ENCODE data around the gene P3H2.
"Not testable (repeated sequence)": the region's sequence is repeated elsewhere in the genome, so short reads cannot be mapped to it uniquely, and the experiment has no call there.

The P3H2 gene, protein sequence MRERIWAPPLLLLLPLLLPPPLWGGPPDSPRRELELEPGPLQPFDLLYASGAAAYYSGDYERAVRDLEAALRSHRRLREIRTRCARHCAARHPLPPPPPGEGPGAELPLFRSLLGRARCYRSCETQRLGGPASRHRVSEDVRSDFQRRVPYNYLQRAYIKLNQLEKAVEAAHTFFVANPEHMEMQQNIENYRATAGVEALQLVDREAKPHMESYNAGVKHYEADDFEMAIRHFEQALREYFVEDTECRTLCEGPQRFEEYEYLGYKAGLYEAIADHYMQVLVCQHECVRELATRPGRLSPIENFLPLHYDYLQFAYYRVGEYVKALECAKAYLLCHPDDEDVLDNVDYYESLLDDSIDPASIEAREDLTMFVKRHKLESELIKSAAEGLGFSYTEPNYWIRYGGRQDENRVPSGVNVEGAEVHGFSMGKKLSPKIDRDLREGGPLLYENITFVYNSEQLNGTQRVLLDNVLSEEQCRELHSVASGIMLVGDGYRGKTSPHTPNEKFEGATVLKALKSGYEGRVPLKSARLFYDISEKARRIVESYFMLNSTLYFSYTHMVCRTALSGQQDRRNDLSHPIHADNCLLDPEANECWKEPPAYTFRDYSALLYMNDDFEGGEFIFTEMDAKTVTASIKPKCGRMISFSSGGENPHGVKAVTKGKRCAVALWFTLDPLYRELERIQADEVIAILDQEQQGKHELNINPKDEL
- 0 to 1.5 (median 0.11) reads per million in 18 experiments for total RNA-seq

DNA sequence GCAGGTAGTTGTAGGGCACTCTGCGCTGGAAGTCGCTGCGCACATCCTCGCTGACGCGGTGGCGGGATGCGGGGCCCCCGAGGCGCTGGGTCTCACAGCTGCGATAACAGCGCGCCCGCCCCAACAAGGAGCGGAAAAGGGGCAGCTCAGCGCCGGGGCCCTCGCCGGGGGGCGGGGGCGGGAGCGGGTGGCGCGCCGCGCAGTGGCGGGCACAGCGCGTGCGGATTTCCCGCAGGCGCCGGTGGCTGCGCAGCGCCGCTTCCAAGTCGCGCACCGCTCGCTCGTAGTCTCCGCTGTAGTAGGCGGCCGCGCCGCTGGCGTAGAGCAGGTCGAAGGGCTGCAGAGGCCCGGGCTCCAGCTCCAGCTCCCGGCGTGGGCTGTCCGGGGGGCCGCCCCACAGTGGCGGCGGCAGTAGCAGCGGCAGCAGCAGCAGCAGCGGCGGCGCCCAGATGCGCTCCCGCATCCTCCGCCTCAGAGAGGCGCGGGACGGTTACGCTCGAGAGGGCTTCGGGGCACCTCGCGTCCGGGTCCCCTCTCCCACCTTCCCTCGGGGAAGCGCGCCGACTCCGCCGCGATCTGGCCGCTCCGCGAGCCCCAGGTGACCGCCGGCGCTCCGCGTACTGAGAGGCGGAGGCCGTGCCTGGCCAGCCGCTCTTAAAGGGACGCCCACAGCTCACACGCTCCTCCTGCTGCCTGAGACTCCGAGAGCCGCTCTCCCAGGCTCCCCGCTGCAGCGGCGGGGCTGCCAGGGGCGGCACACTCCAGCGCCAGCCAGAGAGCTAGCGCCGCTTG is at the start of gene P3H2:
TSS of gene P3H2 (minus strand) at position 629 of the 792 bp plus-strand sequence. CDS start at position 463, 166 bp downstream.
- peak; percentile 38 to 60 for DNase-seq

DNA sequence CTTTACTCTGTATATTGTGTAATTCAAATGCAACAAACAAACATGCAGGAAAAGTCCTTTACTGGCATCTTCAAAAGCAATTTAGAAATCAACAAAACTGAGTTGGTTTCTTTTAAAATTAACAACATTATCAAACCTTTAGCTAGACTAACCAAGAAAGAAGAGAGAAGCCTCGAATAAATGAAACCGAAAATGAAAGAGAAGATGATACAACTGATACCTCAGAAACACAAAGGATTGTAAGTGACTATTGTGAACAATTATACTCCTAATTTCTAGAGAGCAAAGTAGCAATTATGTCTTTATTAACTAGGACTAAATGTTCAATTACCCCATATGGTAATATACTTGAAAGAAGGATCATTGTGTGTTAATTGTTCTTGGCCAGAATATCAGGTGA is 49.2 kb upstream of the P3H2 start:
- no peak for DNase-seq

DNA sequence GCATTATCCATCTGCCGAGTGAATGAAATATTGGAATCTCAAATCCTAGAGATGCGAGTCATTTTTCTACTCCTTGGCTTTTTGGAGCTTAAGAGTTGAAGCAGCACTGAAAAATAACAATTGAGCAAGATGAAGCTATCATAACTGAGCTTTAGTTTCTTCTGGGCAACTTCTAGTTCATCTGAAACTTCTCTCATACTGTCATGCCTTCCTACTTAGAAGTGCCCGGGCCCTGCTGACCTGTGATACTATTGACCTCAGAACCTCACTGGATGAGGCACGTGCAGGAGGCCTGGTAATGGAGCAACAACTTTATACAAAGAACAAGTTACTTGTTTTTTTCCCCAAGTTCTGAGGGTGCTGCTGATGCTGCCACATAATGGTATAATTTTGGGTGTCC is 48.5 kb upstream of the P3H2 start:
- no peak for DNase-seq

DNA sequence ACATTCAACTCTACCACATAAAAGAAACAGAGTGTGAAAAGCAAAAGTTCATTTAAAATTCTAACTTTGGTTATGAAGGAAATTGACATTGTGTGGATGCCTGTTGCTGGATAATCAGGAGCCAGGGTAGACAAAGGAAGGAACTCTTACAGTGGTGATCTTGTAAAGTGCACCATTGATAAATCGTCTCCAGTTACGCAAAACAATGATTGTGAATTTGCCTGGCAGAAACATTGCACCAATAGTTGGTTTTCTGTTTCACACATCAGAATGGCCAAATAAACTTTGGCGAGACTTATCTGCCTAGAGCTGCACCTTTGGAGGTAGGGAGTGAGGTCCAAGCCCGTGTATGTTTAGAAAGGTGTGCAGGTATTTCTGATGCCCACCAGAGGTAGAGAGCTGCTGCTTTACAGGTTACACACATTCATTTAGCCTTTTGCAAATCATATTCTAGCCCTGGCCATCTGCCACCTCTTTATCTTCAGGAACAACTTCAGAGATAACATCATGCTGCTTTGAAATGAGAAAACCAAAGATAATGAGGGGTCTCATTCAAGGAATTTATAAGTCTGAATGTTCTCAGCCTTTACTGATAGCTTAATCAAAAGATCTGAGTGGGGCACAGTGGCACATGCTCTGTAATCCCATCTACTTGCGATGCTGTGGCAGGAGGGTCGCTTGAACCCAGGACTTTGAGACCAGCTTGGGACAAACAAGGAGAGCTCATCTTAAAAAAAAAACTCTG is 47.4 kb upstream of the P3H2 start:
- no peak for DNase-seq

DNA sequence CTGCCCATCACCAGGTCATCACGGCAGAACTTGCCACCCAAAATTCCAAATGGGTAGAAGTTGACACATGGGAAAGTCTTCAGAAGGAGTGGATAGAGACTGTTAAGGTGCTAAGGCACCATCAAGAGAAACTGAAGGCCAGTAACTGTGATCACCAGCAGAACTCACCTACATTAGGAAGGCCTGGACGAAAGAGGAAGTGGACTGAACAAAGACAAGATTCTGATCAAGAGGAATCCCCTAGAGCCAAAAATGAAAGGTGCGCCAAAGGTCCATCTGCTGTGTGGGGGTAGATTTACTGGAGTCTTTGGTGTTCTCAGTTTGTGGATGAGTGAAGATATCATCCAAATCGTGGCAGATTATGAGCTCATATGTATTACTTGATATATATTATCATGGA is 46.3 kb upstream of the P3H2 start:
- no peak for DNase-seq

DNA sequence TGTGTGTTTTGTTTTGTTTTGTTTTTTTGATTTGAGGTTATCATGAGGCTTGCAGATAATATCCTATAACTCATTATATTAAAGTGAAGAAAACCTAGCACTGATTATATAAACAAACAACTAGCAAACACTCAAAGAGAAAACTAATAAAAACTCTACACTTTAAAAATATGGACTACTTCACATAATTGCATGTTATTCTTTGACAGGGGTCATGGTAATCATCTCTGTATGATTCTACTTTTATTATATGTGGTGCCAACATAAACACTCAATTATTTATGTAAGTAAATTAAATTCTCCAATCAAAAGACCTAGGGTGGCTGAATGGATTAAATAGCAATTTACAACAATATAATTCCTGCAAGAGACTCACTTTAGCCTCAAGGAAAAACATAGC is 44.6 kb upstream of the P3H2 start:
- no peak for DNase-seq

DNA sequence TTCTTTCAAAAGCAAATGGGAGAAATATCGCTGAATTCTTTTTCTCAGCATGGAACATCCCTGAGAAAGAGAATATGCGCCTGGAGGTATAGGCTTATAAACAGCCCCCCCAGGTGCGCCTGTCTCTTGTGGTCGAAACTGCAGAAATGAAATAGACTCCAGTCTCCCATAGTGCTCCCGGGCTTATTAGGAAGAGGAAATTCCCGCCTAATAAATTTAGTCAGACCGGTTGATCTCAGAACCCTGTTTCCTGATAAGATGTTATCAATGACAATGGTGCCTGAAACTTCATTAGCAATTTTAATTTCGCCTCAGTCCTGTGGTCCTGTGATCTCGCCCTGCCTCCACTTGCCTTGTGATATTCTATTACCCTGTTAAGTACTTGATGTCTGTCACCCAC is 41.3 kb upstream of the P3H2 start:
- not testable (repeated sequence) for DNase-seq

DNA sequence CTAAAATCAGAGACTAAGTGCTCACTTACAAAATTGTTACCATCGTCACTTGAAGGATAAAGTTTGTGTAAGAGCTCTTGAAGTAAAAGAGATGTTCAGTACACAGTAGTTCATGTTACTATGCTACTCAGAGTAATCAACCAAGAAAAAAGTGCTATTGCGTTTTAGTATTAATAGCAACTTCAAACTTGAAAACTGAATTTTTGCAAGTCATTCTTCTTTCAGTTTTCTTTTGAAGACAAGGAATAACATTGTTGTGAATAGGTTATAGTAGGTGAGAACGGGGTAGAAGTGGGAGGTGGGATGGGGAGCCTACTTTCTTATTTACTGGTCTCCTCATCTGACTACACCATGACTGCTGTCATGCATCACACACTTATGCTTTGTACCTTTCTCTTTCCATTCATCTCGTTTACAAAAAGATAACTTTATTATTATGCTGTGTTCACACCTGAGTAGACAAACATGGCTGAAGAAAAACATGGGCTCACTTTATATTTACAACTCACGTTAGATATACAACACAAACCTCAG is 39.3 kb upstream of the P3H2 start:
- DNase-seq: no peak

DNA sequence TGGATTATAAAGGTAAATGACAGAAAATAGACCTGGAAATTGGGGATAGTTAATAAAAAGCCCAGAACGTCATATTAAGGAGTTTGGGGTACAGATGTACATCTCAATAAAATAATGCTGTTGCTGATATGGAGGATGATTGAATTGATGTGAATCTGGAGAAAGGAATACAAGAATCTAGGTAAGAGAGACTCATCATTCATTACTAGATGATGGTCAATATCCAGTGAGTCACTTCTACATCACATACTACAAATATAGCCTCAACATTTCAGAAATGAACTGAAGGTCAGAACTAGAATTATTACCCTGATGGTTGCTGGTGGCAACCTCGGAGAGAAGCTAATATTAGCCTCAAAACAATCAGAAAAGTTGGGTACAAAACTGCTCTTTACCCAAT is 37.6 kb upstream of the P3H2 start:
- no peak for DNase-seq

DNA sequence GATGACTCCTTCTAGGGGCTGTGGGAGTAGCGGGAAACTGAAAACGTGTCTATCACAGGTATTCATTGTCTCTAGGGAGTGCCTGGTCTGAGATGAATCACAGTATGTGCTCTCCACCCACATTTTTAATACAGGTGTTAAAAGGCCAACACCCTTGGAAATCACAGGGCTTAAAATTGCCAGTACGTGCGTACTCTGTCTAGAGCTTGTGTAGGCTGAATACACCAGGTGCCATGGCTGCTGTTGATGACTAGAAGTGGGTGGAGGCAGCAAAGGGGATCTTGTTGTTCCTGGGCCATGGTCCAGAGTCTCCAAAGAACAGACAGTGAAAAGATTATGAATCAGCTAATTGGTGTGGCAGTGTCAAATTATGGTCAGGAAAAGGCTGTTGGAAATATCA is 35.1 kb upstream of the P3H2 start:
- DNase-seq: no peak

DNA sequence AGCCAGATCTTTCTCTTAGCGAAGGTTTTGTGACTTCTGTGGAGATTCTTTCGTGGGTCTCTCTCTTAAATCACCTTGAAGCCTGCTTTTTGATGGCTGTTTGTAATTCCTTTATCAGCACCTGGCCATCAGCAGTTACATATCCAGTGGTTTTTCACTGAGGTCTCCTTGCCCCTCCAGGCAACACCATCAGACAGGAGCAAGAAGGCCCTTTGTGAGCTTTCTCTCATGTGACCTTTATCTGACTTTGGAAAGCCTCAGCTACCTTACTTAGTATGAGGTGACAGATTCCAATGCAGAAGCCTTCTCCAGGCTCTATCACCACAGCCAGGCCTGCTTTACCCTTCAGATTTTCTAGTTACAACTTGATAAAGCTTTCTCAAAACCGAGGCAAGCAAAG is 30.0 kb upstream of the P3H2 start:
- no peak for DNase-seq

DNA sequence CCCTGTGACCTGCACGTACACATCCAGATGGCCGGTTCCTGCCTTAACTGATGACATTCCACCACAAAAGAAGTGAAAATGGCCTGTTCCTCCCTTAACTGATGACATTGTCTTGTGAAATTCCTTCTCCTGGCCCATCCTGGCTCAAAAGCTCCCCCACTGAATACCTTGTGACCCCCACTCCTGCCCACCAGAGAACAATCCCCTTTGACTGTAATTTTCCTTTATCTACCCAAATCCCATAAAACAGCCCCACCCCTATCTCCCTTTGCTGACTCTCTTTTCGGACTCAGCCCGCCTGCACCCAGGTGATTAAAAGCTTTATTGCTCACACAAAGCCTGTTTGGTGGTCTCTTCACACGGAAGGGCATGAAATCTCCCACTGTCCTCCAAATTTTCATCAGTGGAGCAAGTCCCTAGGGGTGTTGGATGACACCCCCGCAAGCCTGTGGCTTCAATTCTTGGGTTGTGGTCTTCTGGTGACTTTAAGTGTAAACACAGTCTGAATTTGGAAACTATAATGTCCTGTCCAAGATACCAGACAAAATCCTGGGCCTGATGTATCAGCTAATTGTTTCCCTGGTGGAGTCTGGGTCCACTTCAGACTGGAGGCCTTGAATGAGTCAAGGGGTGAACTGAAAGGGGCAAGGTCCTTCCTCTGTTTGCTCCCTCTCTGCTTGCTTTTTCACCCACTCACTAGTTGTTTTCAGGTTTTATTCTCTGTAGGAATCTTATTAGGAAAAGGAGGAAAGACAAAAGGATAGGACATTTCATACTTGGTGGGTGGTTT is 29.3 kb upstream of the P3H2 start:
- not testable (repeated sequence) for DNase-seq

DNA sequence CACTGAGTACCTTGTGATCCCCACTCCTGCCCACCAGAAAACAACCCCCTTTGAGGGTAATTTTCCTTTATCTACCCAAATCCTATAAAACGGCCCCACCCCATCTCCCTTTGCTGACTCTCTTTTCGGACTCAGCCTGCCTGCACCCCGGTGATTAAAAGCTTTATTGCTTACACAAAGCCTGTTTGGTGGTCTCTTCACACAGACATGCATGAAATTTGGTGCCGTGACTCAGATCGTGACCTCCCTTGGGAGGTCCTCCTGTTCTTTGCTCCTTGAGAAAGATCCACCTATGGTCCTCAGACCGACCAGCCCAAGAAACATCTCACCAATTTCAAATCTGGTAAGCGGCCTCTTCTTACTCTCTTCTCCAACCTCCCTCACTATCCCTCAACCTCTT is 24.1 kb upstream of the P3H2 start:
- DNase-seq: not testable (repeated sequence)

DNA sequence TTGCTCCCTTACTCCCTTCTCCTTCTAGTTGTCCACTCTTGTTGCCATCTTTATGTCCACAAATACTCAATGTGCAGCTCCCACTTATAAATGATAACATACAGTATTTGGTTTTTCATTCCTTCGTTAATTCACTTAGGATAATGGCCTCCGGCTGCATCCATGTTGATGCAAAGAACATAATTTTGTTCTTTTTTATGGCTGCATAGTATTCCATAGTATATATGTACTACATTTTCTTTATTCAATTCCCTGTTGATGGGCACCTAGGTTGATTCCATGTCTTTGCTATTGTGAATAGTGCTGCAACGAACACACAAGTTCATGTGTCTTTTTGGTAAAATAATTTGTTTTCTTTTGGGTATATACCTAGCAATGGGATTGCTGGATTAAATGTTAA is 21.3 kb upstream of the P3H2 start:
- DNase-seq: no peak

DNA sequence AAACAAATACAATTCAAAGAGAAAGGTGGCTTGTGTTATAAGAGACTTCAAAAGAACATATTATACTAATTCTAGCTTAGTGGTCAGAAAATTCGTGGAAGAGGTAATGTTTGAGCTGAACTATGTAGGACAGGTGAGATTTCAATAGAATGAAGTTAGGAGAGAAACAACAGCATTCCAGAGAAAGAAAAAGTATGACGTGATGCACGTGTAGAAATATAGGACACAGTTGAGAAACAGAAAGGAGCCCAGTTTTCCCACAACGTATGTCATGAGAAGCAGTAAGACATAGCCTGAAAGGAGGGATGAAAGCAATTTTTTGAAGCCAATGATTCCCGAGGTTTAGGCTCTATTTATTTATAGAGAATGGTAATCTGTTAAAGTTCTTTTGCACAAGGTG is 18.7 kb upstream of the P3H2 start:
- DNase-seq: no peak

DNA sequence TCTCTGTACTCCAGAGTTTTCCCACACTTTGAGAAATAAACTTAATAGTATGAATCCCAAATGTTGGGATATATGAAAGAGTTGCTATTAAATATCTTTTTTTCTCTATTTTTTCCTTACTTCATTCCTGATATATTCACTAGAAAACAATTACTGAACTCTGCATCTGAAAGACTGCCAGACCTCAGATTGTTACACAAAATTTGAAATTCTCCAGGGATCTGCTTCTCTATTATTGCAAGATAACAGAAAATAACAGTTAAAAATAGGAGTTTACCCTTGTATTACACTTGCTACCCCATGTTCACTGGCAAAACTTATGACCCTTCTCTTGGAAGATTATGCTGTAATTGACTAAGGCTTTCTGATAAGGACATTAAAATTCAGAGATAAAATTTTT is 11.7 kb upstream of the P3H2 start:
- no peak for DNase-seq

DNA sequence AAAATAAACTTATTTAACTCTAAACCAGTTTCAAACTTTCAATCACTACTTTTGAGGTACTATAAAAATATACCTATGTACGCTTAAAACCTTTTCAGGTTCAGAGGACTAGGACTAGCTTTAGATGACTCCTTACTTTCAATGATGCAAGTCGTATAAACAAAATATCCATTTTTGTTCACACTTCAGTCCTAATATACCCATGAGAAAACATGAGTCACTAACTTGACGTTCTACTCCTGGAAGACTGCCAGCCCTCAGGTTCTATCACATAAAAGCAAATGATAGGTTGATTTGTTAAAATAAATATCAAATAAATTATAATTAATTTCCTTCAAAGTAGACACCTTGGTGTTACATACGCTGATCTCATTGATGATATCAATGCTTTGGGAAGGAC is 10.6 kb upstream of the P3H2 start:
- no peak for DNase-seq

DNA sequence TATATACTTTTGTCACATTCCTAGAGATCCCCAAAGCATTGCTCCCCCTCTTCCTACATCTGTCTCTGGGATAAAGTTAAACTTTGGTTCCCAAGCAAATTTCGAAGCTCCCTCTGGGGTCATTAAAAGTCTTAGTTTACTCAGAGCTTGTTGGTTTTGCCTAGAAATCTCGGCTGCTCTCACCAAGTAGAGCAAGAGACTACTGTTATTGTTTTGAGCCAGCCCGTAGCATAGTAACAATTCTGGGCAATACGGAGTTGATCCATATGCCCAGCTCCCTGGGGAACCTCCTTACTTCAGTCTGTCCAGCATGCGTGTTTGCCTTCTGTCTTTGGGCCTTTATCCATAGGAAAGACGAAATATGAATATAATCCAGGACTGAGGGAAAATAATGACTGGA is 10.0 kb upstream of the P3H2 start:
- DNase-seq: no peak

DNA sequence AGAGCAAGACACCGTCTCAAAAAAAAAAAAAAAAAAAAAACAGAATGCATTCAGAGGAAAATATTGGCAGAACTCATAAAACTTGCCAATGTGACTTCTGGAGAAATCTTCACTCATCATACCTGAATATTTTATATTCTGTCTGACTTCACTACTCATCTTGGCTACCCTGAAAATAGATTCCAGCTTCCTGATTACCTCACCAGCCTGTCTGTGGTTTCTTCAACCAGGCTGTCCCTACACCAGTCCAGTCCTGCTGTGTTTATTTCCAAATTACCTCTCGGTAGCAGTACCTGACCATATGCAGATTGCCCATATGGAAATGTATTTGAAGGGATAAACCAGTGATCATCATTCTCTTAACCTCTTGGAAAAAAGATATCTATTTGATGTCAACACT is 9.3 kb upstream of the P3H2 start:
- DNase-seq: no peak

DNA sequence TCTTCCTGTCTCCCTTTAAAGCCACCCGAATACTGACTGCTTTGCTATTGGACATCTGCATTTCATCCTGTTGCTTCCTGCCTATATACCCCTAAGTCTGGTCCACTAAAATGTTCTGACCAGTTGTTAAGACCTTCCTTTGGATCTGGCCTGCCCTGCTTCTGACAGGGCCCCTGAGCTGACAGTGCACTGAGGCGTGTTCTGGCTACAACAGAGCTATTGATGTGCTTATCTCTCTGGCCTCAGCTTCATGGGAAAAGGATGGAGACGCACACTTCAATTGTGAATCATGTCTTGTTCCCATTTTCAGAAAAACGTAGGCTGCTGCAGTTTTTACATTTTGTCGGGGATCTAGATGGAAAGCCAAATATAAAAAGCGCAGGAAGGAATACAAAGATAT is 7.1 kb upstream of the P3H2 start:
- no peak for DNase-seq

DNA sequence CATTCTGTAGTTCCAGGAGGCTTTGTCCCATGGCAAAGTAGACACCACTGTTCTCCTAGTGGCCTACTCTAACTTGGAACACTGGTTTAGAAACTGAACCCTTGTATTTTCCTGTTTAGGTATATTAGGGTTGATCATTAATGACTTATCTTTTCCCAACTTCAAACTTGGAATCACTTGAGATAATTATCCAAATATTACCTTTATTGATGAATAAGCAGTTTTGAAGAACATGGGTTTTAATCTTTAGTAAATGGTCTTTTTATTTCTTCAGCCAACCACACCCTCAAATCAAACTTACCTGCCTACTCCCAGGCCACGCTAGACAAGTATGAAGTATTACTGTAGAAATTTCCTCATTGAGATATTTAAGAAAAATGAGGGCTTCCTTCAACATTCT is 6.5 kb upstream of the P3H2 start:
- no peak for DNase-seq

Data from inflammatory macrophage (primary cell).